CD4-positive, alpha-beta T cell treated with Interferon alpha-2 for 1 hour (primary cell): ENCODE results near the gene DARS1.
"Not testable (repeated sequence)": the region's sequence is repeated elsewhere in the genome, so short reads cannot be mapped to it uniquely, and the experiment has no call there.

Source experiments
- DNase-seq, 2 donors: peaks; one replicate each; pipeline ENCODE4 v3.0.0-alpha.2; 2020 to 2022

DARS1 gene

DNA sequence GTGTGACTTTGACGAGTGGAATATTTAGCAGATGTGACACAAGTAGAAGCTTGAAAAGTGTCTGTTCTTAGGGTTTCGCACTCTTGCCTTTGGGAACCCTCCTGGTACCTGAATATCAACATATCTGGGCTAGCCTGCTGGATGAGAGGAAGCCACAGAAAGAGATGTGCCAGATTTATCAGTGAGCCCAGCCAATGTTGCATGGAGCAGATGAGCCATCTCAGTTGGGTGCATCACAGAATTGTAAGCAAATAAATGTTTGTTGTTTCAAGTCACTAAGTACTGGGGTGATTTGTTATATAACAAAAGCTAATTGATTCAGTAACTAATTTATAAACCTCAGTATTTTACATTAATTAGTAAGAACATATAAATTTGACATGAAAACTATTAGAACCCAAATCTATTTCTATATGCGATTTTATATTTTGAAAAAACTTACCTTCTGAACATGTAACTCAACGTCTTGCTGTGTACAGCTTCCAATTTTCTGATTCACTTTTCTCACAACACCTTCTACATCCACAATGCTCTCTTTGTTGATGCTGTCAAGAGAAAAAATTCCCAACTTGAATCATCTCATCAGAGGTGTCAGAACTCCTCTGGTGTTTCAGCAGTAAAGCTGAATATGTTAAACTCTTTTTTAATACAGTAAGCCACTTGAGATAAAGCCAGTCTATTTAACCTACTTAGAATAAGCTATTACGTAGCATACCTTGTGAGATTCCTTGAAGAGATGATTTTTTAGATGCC, 42.3 kb downstream of the DARS1 start:
- DNase-seq, result no peak

DNA sequence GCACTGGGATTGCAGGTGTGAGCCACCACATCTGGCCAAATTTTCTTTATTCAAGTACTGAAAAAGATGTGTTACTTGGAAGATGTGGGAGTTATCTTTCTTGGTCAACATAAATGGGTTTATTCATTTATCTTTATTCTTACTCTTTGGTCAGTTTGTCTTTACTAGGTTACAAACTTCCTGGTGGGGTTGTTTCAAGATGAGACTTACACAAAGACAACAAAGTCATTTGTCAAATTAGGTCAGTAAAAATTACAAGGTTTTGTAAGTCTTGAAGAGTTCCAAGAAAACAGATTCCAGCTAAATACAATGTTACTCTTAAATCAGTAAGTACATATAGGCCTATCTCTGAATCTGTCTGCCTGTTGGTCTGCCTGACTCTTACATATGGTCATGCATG, 48.9 kb downstream of the DARS1 start:
- no peak for DNase-seq

DNA sequence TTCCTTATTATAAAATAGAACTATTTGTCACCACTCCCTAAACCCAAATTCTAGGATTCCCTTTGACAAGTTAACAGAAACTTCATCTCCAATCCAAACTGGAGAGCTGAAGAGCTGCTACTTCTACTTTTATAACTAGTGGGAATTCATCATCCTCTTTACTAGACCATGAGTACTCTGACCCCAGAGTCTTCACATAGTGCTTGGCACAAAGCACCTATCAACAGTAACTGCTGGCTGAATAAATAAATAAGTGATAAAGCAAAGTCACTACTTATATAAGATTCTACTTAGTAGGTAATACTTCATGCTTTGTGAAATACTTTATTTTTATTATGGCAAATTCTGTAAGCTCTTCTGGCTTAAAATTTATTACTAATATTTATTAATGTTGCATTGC, 49.5 kb downstream of the DARS1 start:
- no peak for DNase-seq

DNA sequence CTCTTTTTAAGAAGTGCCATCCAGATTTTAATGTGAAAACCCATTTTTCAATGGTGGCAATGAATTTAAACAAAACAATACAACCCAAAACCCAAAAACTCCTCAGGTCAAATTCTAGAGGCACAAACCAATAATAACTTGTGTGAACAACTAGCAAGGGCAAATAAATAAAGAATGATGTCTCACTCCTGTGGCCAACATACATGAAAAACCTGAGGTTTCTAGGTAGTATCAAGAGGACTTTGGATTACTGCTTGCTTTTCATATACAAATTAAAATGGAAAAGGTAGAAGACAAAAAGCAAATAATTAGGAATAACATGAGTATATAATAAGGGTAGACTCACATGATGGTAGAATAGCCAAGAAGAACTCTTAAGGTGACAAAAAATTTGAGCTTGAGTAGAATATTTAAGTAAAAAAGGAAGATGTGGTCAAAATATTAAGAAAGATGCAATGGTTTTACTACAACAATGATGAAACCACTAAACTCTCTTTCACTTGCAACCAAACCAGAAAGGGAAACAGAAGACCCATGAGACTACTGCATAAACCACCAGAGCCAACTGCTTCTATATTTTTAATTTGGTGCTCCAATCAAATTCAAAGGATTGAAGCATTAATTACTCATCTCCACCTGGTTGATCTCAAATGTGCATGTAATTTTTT, 53.5 kb downstream of the DARS1 start:
- DNase-seq, result no peak

DNA sequence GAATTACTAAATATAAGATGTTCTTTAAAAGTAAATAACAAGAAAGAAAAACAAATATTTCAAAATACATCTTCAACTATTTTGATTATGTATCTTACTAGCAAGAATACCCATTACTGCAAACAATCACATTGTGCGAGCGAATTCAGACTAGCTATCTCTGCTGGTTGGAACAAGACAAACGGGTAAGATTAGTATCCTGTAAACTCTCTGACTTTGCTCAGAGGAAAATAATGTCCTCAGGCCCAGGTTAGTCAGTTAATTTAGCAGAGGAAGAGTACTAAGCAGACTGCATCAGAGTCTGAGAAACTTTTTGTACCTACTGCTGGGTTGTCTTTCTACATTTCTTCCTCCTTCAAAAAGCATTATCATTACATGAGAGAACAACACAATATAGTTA, 58.8 kb downstream of the DARS1 start:
- no peak for DNase-seq

DNA sequence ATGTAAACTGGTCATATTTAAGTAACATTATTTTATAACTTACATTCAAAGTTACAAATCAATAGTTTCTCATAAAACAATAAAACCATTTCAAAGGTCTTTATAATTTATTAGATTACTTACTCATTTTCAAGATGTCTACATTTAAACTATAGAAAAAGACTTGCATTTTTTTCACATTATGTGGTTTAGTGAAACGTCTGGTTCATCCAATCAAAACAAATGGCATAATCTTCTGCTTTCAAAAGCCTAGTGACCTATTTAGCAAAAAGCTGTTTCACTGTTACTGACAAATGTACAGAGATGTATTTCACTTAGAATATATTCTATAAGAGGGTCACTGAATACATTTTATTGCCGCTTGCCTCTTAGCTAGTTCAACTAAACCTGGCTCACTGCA, 59.9 kb downstream of the DARS1 start:
- DNase-seq, result no peak

DNA sequence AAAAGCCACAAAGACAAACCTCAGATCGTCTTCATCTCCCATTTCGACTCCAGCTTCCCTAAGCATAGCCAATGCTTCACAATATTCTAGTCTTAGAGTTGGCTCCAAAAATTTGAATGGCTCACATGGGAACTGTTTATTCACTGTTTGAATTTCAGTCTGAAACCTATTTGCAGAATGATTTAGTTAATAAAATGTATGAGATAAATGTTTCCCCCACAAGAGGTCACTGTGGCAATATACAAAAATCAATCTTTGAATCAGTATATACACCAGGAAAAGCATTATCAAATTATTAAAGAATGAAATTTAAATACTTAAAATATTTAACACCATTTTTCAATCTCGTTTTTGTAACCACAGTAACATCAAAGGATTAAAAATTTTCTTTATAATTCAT, 69.2 kb downstream of the DARS1 start:
- peak in 1 of 2 donors; percentile 73 for DNase-seq

DNA sequence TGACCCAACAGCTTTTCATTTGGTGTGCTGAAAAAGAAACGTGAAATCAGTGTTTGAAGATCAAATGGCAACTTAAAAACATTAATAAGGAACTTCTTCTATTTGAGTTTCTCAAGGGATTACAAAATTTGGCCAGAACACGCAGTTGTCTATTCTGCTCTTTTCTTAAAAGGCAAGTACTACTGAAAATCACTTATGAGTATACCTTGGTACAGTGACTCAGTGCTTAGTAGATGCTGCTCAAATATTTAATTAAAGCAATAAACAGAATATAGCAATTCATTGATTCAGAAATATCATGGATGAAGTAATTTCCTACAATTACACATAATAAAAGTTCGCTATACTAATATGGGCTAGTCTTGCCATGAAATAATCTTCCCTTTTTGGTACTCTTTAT, 70.9 kb downstream of the DARS1 start:
- DNase-seq, result no peak

DNA sequence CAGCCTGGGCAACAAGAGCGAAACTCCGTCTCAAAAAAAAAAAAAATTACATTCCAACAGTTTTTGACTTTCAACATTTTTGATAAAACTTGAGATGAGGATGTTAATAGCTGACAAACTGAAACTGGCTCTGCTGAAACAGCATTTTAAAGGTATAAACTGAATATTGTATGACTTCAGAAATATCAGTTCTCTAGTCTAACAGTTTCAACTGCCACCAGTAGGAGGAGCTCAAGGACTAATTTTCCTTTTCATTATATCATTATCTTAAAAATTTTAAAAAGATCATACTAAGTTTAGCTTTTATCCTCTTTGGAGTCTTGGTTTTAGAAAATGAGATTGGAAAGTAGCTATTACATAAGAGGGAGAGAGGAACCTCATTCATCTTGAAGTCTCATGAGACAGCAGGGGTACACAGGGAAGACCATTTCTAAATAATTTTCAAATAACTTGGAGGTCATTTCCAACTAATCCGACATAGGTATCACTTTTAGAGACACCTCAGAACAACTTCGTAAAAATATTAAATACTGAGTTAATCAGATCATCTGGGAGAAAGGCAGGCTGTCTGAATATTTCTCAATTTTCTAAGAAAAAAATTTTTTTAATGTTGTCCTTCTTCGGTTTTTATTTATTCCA, 71.6 kb downstream of the DARS1 start:
- DNase-seq, result peak; percentile 26 to 77

DNA sequence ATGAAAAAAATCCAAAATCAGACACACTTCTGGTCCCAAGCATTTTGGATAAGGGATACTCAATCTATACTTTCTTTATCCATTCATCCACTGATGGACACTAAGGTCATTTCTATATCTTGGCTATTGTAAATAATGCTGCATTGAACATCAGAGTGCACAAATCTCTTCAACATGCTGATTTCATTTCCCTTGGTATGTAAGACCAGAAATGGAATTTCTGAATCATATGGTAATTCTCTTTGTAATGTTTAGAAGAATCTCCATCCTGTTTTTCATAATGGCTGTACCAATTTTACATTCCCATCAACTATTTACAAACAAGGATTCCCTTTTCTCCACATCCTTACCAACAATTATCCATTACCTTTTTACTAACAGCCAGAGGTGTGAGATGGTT, 75.5 kb downstream of the DARS1 start:
- no peak for DNase-seq

DNA sequence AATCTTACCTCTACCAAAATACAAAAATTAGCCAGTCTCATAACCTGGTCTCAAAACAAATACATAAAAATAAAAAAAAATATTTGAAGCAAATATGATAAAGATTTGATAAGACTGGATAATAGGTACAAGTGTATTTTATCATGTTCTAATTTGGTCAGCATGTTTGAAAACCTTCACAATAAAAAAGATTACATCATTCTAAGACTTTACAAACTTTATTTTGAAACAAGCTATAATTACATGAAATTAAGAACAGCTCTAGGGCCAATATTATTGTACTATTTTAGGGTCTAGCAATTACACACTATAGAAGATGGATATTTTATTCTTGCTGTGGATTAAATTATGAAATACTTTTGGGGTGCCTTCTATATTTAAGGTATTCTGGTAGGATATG, 79.7 kb downstream of the DARS1 start:
- no peak for DNase-seq

DNA sequence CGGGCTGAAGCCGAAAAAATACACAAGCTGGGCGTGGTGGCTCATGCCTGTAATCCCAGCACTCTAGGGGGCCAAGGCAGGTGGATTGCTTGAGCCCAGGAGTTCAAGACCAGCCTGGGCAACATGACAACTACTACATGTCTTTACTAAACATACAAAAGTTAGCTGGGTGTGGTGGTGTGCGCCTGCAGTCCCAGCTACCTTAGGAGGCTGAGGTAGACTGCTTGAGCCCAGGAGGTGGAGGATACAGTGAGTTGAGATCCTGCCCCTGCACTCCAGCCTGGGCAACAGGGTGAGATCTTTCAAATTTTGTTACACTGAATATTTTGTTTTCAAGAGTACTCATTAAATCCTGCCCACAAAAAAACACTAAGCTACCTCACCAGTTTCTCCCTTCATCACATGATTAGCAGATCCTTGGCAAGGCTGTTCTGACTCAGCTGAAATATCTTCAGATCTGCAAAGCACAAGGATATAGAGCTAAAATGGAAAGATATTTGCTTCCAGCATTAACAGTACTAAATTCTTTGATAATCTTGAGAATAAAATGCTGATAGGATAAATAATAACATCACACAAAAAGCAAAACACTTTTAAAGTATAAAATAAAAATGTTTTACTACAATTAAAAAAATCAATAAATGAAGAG, 81.0 kb downstream of the DARS1 start:
- no peak for DNase-seq

DNA sequence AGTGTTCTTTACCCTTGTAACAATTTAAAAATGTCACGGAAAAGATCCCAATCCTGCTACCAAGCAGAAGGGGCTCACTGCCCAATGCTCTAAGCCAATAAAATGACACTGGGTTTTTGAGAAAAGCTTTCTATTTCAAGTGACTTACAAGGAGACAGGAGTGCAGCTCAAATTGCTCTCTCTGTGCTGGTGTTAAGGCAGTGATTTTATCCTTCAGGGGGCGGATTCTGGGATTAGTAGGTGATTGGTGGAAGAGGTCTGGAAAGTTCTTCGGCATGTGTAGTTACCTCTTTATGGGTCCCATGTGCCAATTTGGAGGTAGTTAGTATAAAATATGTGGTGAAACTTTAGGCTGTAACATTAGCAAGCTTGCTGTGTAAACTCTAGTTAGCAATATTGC, 81.8 kb downstream of the DARS1 start:
- DNase-seq, result no peak

DNA sequence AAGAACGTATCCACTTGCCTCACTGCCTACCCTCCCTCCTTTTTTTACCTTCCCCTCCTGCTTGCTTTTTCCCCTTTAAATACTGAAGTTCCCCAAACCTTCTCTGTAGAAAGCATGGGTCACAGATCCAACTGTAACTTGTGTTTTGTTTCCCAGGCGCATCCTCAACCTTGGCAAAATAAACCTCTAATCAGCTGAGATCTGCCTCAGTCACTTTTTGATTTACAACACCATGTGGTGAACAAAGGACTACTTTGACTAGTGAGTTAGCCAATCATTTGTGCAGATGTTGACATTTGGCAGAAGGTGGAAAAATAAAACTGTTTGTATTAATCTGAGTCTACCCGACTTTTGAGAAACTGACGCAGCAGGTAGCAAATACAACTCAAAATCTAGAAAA, 85.9 kb downstream of the DARS1 start:
- no peak for DNase-seq

DNA sequence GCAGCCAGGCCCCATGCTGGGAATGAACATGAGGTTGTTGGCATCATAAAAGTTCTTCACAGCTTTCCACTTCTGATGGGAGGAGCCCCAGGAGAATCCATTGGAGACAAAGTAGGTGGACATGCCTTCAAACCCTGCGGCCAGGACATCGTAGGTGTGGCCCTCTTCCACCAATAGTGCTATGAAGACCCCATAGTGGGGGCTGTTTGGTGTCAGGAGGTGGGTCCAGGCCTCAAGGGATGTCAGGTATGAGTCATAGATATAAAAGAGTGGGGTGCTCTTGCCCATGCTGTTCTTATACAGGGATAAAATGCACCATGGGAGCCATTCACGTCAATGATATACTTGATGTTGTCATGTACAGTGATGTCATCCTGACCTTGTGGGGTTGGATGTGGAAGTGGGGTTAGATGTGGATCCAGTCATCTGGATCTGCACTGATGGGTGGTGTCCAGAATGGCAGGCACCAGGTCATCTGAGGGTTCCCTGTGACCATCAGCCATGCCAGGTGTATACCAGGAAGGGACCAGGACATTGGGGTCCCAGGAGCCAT, 87.1 kb downstream of the DARS1 start:
- no peak for DNase-seq

DNA sequence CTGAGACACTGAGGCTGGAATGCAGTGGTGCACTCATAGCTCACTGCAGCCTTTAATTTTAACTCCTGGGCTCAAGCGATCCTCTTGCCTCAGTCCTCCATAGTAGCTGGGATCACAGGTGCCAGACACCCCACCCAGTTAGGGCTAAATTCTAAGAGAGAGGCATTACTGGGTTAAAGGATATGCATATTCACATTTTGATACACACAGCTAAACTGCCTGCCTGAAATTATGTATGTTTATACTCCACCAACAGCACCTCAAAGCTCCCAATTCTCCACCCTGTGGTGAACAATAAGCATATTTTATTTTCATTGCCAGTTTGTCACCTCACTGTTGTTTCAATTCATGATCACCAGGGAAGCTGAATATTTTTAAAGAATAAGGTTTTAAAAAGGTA, 90.5 kb downstream of the DARS1 start:
- DNase-seq, result no peak

DNA sequence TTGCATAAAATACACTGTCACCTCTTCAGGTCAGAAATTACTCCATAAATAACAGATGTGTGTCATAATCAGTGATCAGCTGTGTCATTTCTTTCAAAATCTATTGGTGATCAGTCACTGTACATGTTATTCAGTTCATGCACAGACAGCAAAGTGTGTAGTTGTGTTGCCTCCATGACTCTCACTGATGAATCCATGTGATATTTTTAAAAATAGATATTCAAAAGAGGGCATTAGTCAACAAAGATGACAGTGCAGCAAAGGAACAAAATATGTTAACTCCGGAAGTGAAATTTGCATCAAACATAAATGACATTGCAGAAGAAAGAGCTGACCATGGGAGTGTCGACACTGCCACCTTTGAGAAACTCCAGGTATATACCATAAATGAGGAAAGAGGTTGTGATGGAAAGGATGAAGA, 92.0 kb downstream of the DARS1 start:
- no peak for DNase-seq

DNA sequence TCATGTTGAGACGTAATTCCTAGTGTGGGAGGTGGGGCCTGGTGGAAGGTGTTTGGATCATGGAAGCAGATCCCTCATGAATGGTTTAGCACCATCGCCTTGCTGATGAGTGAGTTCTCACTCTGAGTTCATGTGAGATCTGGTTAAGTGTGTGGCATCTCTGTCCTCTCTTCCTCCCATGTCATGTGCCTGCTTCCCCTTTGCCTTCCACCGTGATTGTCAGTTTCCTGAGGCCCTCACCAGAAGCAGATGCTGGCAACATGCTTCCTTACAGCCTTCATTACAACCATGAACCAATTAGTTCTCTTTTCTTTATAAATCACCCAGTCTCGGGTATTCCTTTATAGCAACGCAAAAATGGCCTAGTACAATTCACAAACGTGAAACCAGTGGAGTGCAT, 94.6 kb downstream of the DARS1 start:
- peak in 1 of 2 donors; percentile 20 for DNase-seq

DNA sequence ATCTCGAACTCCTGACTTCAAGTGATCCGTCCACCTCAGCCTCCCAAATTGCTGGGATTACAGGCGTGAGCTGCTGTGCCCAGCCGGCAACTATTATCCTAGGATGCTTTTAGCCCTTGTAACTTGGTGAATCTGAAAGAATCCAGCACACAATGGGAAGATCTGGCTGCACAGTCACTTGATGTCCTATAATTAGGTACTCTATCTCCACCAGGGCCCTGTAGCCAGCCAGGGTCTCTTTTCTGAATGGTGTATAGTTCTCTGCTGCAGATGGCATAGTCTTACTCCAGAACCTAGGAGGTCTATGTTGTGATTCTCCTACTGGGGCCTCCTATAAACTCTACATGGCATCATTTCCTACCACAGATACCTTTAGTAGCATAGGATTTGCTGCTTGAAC, 95.3 kb downstream of the DARS1 start:
- DNase-seq, result no peak

DNA sequence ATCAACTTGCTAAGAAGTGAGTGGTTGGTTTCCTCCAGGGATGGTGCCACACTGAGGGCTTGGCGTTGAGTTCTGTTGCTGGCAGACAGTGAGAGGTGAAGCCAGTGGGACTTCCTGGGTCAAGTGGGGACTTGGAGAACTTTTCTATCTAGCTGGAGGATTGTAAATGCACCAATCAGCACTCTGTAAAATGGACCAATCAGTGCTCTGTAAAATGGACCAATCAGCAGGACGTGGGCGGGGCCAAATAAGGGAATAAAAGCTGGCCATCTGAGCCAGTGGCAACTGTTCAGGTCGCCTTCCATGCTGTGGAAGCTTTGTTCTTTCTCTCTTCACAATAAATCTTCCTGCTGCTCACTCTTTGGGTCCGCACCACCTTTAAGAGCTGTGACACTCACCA, 96.8 kb downstream of the DARS1 start:
- DNase-seq, result not testable (repeated sequence)

DNA sequence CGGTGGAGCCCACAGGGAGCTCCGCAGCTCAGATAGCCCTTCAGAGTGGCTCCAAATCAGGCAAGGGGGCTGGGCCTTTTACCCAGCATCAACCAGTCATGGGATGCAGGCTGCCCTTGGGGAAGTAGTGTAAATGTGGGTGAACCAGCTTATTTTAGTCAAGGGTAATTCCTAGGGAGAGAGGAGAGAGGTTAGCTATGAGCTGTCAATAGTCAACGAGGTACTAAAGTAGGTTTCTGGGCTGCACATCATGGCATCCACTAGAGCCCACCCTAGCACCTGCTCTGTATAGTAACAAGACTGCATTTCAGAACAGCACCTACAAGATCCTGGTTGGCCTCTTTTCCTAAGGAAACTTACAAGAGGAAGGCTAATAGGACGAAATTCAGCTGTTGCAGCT, 99.7 kb downstream of the DARS1 start:
- no peak for DNase-seq

DNA sequence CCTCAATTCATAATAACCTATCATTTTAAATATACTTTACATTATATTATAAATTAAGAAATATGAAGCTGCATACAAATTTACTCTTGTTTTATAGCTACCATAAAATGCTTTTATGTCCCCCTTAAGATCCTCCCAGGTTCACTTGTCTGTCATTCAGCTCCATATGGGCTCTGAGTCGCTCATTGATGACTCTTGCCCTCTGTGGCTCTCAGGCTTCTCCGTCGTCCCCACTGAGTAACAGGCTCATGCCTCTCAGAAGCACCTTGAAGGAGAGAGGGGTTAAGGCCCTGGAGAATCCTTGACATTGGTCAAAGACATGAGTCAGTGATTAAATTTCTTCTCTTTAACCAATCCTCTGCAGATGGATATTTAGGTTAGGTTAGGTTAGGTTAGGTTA, 103.0 kb downstream of the DARS1 start:
- no peak for DNase-seq

DNA sequence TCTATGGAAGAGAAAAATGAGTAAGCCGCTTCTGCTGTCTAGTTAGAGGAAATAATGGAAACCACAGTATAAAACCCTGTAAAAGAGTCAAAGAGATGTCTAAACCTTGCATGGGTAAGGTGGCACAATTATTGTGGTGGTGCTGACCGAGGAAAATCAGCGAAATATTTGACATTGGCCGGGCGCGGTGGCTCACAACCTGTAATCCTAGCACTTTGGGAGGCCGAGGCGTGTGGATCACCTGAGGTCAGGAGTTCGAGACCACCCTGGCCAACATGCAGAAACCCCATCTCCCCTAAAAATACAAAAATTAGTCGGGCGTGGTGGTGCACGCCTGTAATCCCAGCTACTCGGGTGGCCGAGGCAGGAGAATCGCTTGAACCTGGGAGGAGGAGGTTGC, 108.7 kb downstream of the DARS1 start:
- DNase-seq, result not testable (repeated sequence)
